Activated naive CD8-positive, alpha-beta T cell treated with anti-CD3 and anti-CD28 coated beads for 36 hours (primary cell): ENCODE measurements around the gene KCP. TPM values are rescaled to one million over a fixed set of nuclear protein-coding genes. Genes with fewer than 3 reads are reported as not detected.

ENCODE experiments used
- DNase-seq: peaks from one replicate; pipeline ENCODE4 v3.0.0; 2021
- H3K27ac Mint-ChIP-seq: one replicate; pipeline ENCODE4 v1.8.0; 2022; ENCODE audit warnings: mild to moderate bottlenecking, moderate library complexity, mixed read lengths
- H3K27me3 Mint-ChIP-seq: one replicate; pipeline ENCODE4 v1.8.0; 2022; ENCODE audit warnings: mild to moderate bottlenecking, mixed read lengths
- H3K36me3 Mint-ChIP-seq: one replicate; pipeline ENCODE4 v1.8.0; 2021; ENCODE audit warnings: mild to moderate bottlenecking, mixed read lengths
- H3K4me1 Mint-ChIP-seq: one replicate; pipeline ENCODE4 v1.8.0; 2021; ENCODE audit warnings: mixed read lengths
- H3K4me3 Mint-ChIP-seq: one replicate; pipeline ENCODE4 v1.8.0; 2022; ENCODE audit warnings: mild to moderate bottlenecking, moderate library complexity, mixed read lengths
- H3K9me3 Mint-ChIP-seq: one replicate; pipeline ENCODE4 v1.8.0; 2022; ENCODE audit warnings: mixed read lengths
- total RNA-seq, 2 experiments: library from RNA; stranded (reverse); gene quantifications; one replicate each; pipeline ENCODE4 v1.2.3, GENCODE V29; 2021

The KCP gene
- total RNA-seq, 2 experiments from 2014 or later = 0.10 to 0.14 TPM

- no peaks in the 10 kb centered on the region for H3K36me3 Mint-ChIP-seq
- no peak for DNase-seq
- H3K9me3 Mint-ChIP-seq = peaks cover 1% of the 10 kb centered on the region
- no peak overlapping the region for H3K4me3 Mint-ChIP-seq
- no peak overlapping the region for H3K27ac Mint-ChIP-seq
- H3K27me3 Mint-ChIP-seq = peaks cover 5% of the 10 kb centered on the region
- H3K4me1 Mint-ChIP-seq = peaks cover 3% of the 10 kb centered on the region
Measured at GRCh38 chr7:128881458-128882125, 28.9 kb downstream of the KCP start.

DNA sequence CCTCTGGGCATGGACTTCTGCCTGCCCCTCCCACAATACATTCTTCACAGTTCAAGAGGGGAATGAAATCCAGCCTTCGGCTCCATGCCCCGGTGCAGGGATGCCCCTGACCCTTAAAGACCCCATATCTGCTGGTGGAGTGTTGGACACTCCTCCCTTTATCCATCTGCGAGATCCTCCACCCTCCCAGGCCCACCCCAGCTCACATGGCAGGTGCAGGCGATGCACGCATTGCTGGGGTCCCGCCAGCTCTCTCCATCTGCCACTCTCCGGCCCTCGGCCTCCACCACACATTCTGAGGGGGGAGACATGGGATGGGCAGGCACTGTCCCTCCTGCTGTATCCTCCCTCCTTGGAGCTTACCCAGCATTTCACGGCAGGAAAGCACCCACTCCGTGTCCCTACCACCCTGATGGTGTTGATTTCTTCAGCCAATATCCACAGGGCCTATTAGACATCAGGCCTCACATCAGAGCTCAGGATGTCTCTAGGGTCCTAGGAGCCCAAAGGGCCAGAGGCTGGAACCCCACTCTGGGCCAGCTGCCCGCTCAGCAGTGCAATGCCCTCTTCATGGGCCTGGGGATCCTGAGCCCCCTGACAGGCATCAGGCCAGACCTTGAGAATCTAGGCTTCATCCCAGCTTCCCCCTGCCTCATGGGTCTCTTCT is 29.6 kb downstream of the KCP start:
- Mint-ChIP-seq H3K4me1 (peaks cover 3% of the 10 kb centered on the region), H3K27me3 (peaks cover 3% of the 10 kb centered on the region), H3K27ac (no peak overlapping the region), H3K9me3 (peaks cover 1% of the 10 kb centered on the region), H3K36me3 (no peaks in the 10 kb centered on the region), H3K4me3 (no peak overlapping the region)
- no peak for DNase-seq

DNA sequence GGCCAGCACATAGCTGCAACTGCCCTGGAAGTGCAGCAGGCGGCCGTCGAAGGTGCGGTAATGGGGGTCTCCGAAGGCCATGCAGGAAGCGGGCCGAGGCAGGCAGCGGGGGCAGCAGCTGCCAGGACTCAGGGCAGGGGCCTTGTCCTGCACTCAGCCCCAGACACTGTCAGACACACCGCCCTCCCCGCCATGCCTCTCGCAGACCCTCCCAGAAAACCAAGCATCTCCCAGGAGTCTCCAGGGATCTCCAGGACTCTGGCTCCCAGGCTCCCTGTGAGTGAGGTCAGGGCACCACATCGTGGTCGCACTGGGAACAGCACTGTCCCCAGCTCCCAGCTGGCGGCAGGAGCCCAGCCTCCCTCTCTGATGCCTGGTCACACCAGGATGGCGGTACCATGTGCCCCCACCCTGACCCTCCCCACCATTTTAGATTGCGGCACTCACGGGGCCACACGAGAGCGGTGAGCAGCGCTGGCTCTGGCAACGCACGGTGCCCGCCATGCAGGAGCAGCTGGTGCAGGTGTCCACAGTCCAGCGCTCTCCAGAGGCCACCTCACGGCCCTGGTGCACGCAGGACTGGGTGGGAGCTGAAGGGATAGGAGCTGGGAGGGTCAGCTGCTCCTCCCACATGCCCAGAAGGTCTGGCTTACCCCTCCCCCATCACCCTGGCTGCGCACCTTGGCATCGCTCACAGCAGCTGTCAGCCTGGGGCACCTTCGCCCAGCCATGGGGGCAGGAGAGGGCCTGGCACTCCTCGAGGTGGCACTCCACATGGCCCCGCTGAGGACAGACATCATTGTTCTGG is 30.4 kb downstream of the KCP start:
- no peaks in the 10 kb centered on the region for H3K27me3 Mint-ChIP-seq
- peaks cover 3% of the 10 kb centered on the region for H3K4me1 Mint-ChIP-seq
- no peak overlapping the region for H3K27ac Mint-ChIP-seq
- H3K9me3 Mint-ChIP-seq = peaks cover 1% of the 10 kb centered on the region
- DNase-seq = peak; percentile 32
- H3K36me3 Mint-ChIP-seq = no peaks in the 10 kb centered on the region
- no peak overlapping the region for H3K4me3 Mint-ChIP-seq

DNA sequence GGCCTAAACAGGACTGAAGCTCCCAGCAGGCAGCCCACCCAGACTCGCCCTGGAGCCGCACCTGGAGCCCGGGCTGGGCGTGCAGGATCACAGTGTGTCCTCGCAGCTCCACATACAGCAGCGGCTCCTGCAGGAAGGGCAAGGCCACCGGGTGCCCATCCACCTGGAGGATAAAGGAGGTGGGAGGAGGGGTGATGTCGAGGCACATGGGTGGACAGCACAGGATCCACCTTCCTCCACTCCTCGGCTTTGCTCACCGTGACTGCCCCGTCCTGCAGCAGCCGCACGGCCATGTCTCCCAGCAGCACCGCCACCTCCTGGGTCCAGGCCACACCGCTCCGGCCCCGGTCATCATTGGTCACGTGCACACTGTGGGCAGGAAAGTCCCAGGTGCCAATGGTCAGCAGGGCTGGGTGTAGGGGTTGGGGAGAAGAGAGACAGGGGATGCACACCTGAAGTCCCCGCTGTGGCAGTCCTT is 31.0 kb downstream of the KCP start:
- peaks cover 1% of the 10 kb centered on the region for H3K9me3 Mint-ChIP-seq
- no peaks in the 10 kb centered on the region for H3K27me3 Mint-ChIP-seq
- H3K4me1 Mint-ChIP-seq = peaks cover 3% of the 10 kb centered on the region
- H3K27ac Mint-ChIP-seq = no peak overlapping the region
- no peak overlapping the region for H3K4me3 Mint-ChIP-seq
- no peak for DNase-seq
- H3K36me3 Mint-ChIP-seq = no peaks in the 10 kb centered on the region

DNA sequence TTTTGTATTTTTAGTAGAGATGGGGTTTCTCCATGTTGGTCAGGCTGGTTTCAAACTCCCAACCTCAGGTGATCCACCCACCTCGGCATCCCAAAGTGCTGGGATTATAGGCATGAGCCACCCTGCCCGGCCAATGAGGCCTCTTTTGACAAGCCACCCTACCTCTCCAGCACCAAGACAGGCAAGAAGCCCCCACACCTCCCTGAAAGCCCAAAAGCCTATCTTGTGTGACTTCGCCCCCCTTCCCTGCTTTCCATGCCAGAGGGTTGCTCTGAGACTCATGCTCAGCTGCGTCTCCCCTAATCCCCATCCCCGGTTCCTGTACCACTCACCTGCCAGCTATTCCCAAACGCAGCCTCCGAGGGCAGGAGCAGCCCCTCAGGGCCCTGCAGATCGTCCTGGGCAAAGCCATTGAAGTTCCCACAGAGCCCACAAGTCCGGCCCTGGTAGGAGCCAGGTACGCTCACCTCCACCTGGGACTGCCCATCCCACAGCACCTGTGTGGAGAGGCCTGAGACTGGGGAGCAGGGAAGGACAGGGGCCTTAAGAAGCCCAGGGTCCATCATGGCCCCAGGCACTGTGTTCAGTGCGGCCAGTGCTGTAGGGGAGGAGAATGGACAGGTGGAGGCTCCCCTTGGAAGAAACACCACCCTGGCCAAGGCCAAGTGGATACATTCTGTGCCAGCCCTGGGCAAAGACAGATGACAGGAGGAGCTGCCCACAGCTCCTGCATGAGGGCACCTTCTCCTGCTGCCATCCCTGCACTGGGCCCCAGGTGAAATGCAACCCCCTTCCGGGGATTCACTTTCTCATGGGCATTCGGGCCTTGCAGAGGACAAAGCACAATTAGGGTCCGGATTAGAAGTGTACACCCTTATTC is 32.0 kb downstream of the KCP start:
- no peak overlapping the region for H3K4me3 Mint-ChIP-seq
- H3K4me1 Mint-ChIP-seq = peaks cover under 1% of the 10 kb centered on the region
- no peaks in the 10 kb centered on the region for H3K27me3 Mint-ChIP-seq
- peaks cover under 1% of the 10 kb centered on the region for H3K9me3 Mint-ChIP-seq
- no peak for DNase-seq
- H3K27ac Mint-ChIP-seq = no peak overlapping the region
- no peaks in the 10 kb centered on the region for H3K36me3 Mint-ChIP-seq

DNA sequence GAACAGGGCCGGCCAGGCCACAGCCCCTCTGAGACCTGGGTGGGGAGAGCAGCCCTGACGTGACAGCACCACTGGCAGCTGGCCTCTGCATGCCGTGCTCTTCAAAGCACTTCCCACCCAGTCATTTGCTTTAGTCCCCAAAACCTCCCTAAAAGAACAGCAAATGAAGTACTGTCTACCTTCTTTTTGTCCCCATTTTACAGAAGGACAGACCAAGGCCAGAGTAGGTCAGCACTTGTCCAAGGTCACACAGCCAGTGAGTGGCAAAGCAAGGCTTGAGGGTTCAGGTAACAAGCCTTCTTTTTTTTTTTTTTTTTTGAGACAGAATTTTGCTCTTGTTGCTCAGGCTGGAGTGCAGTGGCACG is 32.8 kb downstream of the KCP start:
- Mint-ChIP-seq H3K27me3 (no peaks in the 10 kb centered on the region), H3K36me3 (no peaks in the 10 kb centered on the region), H3K9me3 (no peaks in the 10 kb centered on the region), H3K4me1 (no peaks in the 10 kb centered on the region), H3K27ac (no peak overlapping the region), H3K4me3 (no peak overlapping the region)
- no peak for DNase-seq

GRCh38 chr7:128876978-128877755 is 33.3 kb downstream of the KCP start:
- Mint-ChIP-seq H3K36me3 (no peaks in the 10 kb centered on the region), H3K4me3 (no peak overlapping the region), H3K27me3 (no peaks in the 10 kb centered on the region), H3K27ac (no peak overlapping the region), H3K4me1 (no peaks in the 10 kb centered on the region), H3K9me3 (no peaks in the 10 kb centered on the region)
- no peak for DNase-seq

DNA sequence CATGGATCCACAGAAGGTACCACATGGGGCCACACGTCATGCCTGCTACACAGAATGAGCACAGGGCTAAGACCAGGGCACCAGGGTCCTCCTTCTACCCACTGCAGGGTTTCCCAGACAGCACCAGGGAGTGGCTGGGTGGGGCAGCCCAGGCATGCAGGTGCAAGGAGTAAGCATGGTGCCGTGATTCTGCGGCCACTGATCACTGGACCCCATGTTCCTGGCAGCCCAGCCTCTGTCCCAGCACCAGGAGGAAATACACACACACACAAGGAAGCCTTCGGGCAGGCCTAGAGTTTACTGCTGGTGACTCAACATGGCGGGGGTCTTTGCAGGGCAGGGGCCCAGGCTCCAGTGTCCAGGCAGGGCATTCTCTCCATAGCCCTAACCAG is 33.9 kb downstream of the KCP start:
- no peak for DNase-seq
- H3K4me1 Mint-ChIP-seq = no peaks in the 10 kb centered on the region
- no peak overlapping the region for H3K4me3 Mint-ChIP-seq
- no peaks in the 10 kb centered on the region for H3K36me3 Mint-ChIP-seq
- no peaks in the 10 kb centered on the region for H3K9me3 Mint-ChIP-seq
- H3K27me3 Mint-ChIP-seq = no peaks in the 10 kb centered on the region
- H3K27ac Mint-ChIP-seq = no peak overlapping the region

GRCh38 chr7:128876127-128876526 is 34.4 kb downstream of the KCP start:
- no peaks in the 10 kb centered on the region for H3K9me3 Mint-ChIP-seq
- no peaks in the 10 kb centered on the region for H3K4me1 Mint-ChIP-seq
- H3K36me3 Mint-ChIP-seq = no peaks in the 10 kb centered on the region
- no peak overlapping the region for H3K27ac Mint-ChIP-seq
- H3K4me3 Mint-ChIP-seq = no peak overlapping the region
- no peaks in the 10 kb centered on the region for H3K27me3 Mint-ChIP-seq
- no peak for DNase-seq

- Mint-ChIP-seq H3K27ac (no peak overlapping the region), H3K36me3 (no peaks in the 10 kb centered on the region), H3K9me3 (no peaks in the 10 kb centered on the region), H3K27me3 (peaks cover 4% of the 10 kb centered on the region), H3K4me3 (no peak overlapping the region), H3K4me1 (no peaks in the 10 kb centered on the region)
- no peak for DNase-seq
Measured at GRCh38 chr7:128875523-128875948, 35.0 kb downstream of the KCP start.

- Mint-ChIP-seq H3K27ac (no peak overlapping the region), H3K4me3 (no peak overlapping the region), H3K27me3 (peaks cover 8% of the 10 kb centered on the region), H3K36me3 (no peaks in the 10 kb centered on the region), H3K4me1 (peaks cover 2% of the 10 kb centered on the region), H3K9me3 (no peaks in the 10 kb centered on the region)
- no peak for DNase-seq
Measured at GRCh38 chr7:128874140-128875031, 36.1 kb downstream of the KCP start.

GRCh38 chr7:128873234-128873633 is 37.3 kb downstream of the KCP start:
- DNase-seq = no peak
- Mint-ChIP-seq H3K4me1 (peaks cover 6% of the 10 kb centered on the region), H3K27me3 (peaks cover 8% of the 10 kb centered on the region), H3K9me3 (no peaks in the 10 kb centered on the region), H3K36me3 (no peaks in the 10 kb centered on the region), H3K27ac (no peak overlapping the region), H3K4me3 (no peak overlapping the region)

GRCh38 chr7:128872394-128872824 is 38.1 kb downstream of the KCP start:
- DNase-seq = no peak
- H3K27me3 Mint-ChIP-seq = peaks cover 8% of the 10 kb centered on the region
- H3K4me1 Mint-ChIP-seq = peaks cover 8% of the 10 kb centered on the region
- no peaks in the 10 kb centered on the region for H3K9me3 Mint-ChIP-seq
- no peak overlapping the region for H3K4me3 Mint-ChIP-seq
- H3K27ac Mint-ChIP-seq = no peak overlapping the region
- no peaks in the 10 kb centered on the region for H3K36me3 Mint-ChIP-seq
